Islet of Langerhans (tissue), 1 donor: ENCODE results near the gene JAZF1.
"Not testable (repeated sequence)": the region's sequence is repeated elsewhere in the genome, so short reads cannot be mapped to it uniquely, and the experiment has no call there.

ENCODE experiments used
- FAIRE-seq: peaks from one replicate; lab custom pipeline; 2011; peaks lifted over from hg19 to GRCh38; lab: Jason Lieb, UNC

The JAZF1 gene

DNA sequence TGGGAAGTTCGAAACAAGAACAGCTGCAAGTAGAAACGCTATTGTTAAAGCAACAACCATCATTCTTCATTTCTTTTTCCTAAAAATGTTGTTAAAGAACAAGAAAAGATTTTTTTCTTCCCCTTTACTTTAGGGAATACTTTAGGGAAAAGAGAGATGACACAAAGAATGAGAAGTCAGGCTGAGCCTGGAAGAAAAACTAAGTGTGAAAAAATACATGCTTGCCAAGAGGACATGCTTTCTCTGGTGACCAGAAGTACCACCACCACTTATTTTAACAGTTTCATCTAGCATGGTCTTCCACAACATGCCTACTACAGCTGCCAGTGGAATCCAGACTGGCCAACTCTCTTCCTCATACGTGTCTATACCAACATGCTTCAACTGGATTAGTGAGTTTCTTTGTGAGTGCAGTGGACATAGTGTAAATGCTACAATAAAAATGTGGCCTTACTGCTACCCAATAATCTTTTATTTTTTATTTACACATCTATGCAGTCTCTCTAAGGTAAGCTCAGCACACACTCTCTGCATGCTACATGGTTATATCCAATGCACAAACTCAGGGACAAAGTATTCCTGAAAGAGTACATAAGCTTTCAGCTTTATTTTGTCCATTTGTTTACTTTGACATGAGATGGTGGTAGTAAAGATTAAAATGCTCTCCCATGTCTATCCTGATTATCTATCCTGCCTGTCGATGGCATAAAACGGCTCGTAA, 244.4 kb downstream of the JAZF1 start:
- no peak for FAIRE-seq

DNA sequence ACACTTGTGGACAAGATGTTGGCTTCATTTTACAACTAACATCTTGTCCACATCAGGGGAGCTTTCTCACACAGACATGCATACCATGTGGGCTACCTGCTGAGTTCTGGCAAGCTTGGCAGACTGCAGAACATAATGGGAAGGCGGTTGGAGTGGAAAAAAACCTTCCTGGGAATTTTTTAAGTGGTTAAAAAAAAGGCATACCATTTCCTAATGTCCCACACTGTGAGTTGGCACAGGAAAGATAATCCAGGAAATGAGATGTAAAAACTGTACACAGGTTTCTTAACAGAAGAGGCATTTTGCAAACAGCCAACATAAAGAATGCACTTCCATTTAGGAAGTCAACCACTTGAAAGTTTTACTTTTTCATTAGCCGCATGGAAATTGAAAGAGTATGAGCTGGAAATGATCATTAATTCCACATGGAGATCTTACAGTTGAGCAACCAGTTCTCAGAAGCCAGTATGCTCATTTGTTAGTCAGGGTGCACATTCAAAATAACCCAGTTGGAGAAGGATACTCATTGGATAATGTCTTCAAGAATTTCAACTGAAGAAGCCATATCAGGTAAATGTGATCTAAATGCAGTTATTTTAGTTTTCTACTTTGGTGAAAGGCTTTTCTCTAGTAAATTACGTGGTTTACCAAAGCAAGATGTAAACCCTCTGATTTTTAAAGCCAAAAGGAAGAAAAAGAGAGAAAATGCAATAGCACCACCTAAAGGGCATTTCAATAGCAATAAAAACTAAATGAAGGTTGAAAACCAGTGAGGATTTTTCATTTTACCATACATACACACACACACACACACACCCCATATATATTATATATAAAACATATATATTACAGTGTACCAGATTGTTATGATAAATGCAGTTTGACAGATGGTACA, 246.7 kb downstream of the JAZF1 start:
- no peak for FAIRE-seq

DNA sequence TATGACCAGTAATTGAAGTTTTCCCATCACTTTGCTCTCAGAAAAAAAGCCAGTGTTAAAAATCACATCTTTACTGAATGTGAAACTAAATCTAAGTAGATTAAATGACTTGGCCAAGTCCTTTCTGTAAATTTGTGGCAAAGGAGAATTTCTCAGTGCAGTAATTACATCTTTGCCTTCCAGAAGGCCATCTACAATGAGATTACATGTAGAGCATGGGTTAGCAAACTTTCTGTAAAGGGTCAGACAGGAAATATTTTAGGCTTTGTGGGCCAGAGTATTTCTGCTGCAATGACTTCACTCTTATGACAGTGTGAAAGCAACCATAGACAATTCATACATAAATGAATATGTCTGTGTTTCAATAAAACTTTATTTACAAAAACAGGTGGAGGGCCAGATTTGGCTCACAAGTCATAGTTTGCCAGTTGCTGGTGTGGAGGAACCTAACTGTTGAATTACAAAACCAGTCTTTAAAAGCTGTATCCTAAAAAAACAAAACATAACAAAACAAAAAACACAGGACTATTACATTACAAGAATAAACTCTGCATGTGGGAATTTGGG, 249.6 kb downstream of the JAZF1 start:
- FAIRE-seq: no peak

DNA sequence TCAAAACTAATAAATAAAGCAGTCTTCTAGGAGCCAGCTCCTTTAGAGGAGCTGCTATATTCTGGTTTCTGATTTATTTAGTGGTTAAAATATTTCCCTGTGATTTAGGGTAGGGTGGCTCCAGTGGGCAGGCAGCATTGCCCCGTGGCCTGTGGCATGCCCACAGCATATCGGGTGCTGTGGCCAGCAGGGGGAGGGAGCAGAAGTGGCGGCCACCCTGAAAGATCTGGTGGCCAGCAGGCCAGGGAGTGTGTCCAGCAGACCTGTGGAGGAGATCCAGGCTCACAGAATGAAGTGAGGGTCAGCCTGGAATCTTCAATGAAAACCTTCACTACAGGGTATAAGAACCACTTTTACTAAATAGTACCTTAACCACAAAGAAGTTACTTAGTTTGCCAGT, 251.5 kb downstream of the JAZF1 start:
- no peak for FAIRE-seq

DNA sequence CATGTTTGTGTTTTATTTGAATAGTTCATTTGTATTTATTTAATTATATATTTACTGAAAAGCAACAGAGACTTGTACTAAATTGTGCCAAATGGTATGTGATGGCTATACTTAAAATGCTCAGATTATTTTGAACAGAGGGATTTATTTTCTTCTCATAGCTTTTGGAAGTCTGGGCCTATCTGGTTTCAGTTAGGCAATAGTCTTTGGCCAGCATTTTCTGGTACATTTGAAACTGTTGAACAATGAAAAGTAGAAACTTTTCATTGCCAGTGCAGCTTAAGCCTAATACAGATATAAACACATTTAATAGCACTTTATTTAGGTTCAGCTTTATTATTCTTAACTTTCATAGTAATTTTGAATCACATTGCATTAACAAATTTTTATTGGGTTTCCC, 252.6 kb downstream of the JAZF1 start:
- no peak for FAIRE-seq

DNA sequence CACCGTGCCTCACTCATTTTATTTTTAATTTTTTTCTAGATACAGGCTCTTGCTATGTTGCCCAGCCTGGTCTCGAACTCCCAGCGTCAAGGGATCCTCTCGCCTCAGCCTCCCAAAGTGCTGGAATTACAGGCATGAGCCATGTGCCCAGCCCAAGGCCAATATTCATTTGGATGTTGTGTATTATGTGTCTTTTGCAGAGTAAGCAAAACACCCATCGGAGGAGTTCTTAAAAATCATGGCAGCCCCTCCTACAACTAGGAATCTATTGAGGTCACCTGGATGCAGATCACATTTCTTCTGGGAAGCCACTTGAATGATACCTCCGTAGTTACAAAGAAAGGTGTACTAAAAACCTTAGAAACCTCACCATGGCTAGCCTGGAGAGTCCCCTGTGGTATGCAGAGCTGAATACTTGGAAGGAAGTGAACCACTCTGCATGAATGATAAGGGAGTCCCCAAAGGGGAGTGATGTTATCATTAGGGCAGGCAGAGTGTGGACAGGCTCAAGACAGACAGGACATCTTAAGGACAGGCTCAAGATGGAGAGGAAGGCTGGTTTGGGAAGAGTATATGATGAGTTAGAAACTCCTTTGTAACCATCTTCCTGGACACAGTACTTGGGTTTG, 254.9 kb downstream of the JAZF1 start:
- no peak for FAIRE-seq

DNA sequence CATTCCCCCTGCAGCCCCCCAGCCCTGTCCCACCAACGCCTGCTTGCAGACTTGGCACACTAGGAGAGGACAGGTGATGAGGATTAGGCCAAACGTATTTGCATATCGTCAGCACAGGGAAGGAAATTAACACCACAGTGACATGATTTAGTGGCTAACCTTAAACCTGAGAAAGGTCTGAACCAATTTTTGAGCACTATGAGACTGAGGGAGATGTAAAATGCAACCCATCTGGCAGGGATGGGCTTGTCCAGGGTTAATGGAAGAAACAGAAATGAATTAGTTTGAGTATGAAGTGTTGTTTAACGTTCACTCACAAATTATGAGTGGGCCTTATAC, 257.0 kb downstream of the JAZF1 start:
- no peak for FAIRE-seq

DNA sequence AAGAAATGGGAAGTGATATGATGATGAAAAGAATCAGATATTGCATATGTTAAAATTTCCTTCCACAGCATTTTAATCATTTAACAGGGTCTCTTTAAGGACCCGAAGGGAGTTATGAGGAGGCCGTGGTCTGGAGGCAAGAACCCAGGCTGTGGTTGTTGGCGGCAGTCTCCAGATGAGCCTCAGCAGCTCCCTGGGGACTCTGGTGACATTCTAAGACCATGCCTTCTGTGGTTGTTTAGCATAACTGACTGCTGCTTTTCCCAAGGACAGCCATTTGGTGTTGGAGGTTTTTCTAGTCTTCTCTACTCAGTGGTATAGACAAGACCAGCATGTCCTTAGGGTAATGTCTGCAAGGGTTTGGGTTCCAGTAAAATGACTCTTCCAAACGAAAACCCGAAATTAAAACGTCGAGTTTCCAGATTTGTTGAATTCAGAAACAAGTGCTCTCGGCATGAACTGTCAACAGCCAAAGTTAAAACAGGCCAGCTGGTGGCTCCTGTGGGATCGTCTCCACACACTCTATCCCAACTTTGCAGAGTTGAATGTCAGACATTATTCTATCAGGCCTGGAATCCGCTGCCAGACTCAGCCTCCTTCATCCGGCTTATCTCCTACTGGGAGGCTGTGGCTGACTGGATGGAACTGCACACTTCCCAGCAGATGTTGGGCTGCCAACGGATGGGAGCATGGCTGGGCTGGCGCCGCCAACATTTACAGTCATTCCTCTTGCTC, 257.5 kb downstream of the JAZF1 start:
- no peak for FAIRE-seq

DNA sequence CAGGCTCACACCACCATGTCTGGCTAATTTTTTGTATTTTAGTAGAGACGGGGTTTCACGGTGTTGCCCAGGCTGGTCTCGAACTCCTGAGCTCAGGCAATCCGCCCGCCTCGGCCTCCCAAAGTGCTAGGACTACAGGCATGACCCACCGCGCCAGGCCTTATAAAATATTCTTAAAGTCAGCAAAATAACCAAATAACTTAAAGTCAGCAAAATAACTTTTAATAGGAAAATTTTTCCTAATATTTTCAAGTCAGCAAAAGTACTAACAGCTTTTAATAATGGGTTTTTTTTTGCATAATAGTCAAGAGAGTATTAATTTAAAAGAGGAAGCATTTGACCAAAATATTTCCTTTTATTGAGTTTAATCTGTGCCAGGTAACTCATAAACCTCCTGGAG, 258.2 kb downstream of the JAZF1 start:
- not testable (repeated sequence) for FAIRE-seq

DNA sequence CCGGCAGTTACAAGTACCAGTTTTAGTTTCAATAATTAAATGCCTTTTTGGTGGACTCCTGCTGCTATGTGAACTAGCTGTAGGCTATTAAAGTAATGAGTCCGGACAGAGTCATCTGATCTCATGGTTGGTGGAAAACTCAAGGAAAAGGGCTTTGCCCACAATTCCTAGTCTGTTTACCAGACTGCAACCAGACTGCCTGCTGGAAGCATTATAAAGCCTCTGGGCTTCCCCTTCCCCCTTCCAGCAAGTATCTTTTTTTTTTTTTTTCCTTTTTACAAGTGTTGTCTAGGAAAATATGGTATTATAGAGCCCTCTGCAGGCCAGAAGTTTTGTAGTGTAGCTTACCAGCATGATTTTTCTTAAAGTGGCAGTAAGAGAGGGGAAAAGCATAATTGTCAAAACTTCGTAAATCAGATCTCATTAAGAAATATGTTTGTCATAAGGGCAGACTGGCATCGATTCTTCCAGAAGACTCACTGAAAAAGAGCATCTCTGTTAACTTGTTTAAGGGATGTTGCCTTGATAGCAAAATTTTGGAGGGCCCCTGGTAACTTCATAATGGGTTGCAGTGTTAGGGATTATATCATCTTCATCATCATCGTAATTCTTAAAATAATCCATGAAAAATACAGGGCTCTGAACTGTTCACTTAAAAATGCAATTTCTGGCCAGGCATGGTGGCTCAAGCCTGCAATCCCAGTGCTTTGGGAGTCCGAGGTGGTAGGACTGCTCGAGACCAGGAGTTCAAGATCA, 259.3 kb downstream of the JAZF1 start:
- peak; percentile 81 for FAIRE-seq

DNA sequence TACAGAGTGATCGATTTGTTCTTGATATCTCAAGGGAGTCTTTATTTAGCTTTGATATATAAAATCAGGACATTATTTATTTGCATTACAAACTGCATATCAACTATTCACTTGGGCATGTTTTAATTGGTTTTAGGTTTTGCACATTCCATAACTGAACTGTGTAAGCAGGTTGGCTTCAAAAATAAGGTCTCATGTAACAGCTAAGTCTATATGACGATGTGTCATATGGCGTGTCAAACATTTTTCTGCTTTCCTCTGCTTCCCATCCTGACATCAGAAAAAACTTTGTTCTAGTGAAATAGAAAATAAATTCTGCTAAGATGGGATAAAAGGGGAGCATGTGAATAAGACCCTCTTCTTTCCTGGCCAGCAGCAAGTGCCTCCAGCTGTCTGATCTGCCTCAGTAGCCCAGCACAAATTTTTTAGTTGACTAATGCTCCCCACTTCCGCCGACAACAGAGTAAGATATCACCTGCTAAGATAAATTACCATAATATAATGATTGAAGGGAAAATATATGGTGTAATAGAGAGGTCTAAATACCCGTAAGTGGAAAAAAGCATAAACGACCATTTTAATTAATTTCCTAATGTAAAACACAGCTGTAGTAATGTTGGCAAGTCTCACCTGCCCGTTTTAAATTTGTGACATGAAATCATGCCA, 260.2 kb downstream of the JAZF1 start:
- FAIRE-seq: no peak

DNA sequence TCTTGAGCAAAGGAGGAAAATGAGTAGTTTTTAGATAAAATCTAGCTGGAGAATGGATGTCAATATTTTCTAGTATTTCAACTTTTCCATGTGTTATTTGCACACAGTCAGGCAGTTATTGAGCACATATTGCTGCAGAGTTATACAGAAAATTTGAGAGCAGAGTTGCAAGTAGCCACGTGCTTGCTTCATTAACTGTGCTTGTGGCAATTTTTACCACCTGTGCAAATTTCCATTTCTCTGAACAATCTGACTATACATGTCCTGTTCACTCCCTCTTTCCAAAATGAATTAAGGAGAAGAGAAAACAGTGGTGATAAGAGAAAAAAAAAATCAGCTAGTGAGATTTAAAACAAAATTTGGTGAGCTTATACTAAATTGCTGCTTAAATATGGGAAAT, 262.1 kb downstream of the JAZF1 start:
- no peak for FAIRE-seq

DNA sequence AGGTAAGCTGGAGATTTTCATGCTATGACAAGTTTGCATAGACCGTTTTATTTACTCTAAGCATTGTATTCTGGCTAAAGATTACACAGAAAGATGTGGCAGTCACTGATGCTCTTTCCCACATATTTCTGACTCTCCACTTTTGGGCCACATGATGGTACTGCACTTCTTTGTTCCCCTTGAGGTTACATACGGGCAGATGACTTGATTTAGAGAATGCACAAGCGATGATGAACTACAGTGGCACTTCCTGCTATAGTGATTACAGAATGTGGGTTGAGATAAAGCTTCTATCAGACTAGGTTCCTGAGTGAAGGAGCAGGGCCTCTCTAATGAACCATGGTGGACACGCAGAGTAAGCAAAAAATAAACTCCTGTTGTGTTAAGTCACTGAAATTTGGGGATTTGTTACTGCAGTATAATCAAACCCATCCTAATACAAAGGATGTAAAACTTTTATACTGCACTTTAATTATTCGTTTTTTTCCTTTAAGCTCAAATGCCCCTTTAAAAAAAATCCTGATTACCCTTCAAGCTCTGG, 262.8 kb downstream of the JAZF1 start:
- no peak for FAIRE-seq

DNA sequence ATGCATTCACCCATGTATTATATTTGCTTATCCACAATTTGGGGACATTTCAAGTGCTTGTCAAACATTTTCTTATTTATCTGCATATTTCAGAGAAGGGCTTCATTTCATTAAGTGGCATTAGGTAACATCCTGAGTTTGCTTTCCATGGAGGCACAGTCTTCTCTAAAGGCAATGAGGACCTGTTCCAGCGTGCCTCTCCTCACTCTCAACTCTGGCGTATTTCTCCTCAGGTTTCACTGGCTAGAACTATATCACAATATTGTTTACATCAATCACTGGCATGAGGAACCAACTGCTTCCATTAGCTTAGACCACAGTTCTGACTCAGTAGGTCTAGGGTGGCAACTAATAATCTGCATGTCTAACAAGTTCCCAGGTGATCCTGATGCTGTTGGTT, 263.5 kb downstream of the JAZF1 start:
- no peak for FAIRE-seq

DNA sequence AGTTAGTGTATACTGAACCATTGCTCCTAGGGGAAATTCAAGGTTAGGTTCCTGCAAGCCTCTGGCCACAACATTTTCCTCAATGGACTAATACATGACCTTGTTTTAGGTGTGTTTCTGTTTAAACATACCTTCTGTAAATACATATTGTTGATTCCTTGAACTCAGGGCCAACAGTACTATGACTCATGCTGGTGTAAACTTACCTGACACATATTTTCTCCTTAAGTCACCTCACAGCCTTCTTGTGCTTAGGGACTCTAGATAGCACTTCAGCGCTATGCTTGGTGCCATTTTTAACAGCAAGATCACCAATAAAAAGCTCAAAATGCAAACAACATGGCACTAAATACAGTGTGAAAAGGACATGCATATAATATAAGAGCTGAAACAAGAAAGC, 264.2 kb downstream of the JAZF1 start:
- no peak for FAIRE-seq

DNA sequence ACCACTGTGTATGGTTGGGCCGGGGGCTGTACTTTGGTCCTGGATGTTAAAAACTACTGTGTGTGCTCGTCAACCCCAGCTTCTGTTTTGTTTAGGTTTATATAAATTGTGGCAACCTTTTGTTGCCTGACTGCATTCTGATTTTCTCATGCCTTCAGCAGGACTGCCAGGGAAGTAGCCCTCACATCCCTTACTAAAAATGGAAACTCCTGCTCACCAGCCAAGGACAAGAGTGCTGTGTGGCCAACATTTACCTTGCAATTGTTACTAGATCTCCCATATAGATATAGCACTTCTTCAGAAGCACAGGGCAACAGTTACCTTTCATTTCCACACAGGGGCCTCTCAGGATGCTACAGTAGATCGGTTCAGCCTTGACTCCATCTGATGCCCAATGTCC, 266.2 kb downstream of the JAZF1 start:
- FAIRE-seq: no peak

DNA sequence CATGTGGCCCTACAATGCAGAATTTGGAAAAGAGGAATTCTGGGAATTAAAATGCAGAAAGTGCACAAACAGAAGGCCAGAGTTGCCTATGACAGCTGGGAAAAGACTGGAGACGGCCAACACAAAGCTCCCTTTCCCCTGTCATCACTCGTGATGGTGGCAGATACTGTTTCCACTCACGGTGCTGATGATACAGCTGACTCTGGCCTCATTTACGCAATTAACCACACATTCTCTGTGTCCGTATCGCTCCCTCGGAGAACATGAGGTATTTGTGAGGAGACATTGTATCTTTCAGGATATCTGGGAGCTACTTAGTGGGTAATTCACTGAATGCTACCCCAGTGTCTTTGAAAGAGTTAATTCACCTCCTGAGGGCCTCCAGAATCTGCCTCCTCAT, 267.8 kb downstream of the JAZF1 start:
- FAIRE-seq: no peak

DNA sequence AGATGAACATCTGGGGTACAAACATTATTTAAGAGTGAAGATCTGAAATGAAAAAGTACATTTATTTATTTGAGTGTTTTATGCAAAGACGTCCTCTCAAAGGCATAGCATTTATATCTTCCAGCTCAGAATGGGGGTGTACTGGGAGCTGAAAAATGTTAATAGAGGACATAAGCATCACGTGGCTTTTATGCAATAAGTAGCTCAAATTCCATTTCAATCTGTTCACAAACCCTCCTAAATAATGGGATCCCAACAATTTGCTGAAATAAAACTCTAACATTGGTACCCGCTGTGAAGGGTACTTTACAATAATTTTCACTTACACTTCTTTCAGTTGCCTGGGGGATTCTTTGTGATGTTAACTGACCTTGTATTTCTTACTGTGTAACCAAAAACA, 268.7 kb downstream of the JAZF1 start:
- no peak for FAIRE-seq

DNA sequence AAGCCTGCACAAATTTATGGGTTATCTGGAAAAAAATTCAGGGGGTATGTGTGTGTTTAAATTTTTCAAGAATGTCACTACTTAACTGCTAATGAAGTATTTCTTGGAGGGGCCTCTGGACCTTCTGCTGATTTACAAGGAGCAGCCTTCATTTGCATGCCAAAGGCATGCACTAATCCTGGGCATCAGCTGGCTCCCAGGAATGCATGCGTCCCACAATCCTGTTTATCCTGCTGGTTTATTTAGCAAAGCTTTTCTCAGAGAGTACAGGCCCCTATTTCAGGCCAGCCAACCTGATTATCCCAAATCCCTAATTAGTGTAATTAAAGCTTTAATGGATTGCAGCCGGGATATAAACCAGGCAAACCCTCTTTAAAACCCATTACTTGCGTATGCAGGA, 270.3 kb downstream of the JAZF1 start:
- FAIRE-seq: no peak

DNA sequence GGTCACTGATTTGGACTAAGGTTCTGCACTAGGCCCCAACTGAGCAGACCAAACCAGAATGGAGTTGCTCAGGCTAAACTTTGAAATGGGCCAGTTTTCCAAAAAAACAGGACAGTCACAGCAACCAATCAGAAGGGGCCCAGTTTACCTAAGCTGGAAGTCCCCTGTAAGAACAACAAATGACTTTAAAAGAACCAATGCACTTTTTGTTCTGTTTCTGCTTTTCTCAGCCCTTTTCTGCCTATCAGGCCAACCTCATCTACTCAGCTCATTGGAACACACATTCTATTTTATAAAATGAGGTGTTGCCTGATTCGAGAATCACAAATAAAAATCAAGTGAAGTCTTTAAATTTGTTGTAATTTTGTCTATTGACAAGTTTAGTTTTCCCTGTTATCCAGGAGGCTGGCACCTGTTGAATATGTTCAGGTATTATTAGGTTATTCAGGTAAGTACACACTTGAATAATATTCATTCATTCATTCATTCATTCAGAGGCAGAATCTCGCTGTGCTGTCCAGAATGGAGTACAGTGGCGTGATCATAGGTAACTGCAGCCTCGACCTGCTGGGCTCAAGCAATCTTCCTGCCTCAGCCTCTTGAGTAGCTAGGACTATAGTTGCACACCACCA, 271.9 kb downstream of the JAZF1 start:
- no peak for FAIRE-seq
